Trophoblast cell (in vitro differentiated cells and primary cell): ENCODE measurements around the gene PLEKHM3.

ENCODE experiments used
- DNase-seq, 2 donors: peaks; one replicate each; pipeline ENCODE4 v3.0.0-alpha.2; 2016
- H2AFZ ChIP-seq: 2 replicates; pipeline ENCODE4 v1.6.1; 2013; ENCODE audit warnings: low read length, moderate library complexity, mild to moderate bottlenecking; ENCODE audit not compliant: insufficient read depth, poor library complexity
- H2AK5ac ChIP-seq: 2 replicates; pipeline ENCODE4 v1.6.1; 2013; ENCODE audit warnings: mild to moderate bottlenecking, low read length
- H2BK120ac ChIP-seq: 2 replicates; pipeline ENCODE4 v1.6.1; 2013; ENCODE audit warnings: low read length, mild to moderate bottlenecking, moderate library complexity; ENCODE audit not compliant: insufficient read depth, poor library complexity
- H2BK12ac ChIP-seq: 2 replicates; pipeline ENCODE4 v1.6.1; 2013; ENCODE audit warnings: mild to moderate bottlenecking, low read length, moderate library complexity
- H2BK5ac ChIP-seq: 2 replicates; pipeline ENCODE4 v1.6.1; 2013; ENCODE audit warnings: low read length, low read depth, moderate library complexity, mild to moderate bottlenecking; ENCODE audit not compliant: poor library complexity
- H3K14ac ChIP-seq: 2 replicates; pipeline ENCODE4 v1.6.1; 2013; ENCODE audit warnings: mild to moderate bottlenecking, low read length
- H3K18ac ChIP-seq: 2 replicates; pipeline ENCODE4 v1.6.1; 2013; ENCODE audit warnings: mild to moderate bottlenecking, low read length
- H3K23ac ChIP-seq: 2 replicates; pipeline ENCODE4 v1.6.1; 2013; ENCODE audit warnings: low read length
- H3K27ac ChIP-seq: 2 replicates; pipeline ENCODE4 v1.5.1; 2013; ENCODE audit warnings: low read depth, mild to moderate bottlenecking, inconsistent platforms, low read length, moderate library complexity
- H3K27me3 ChIP-seq: 2 replicates; pipeline ENCODE4 v1.6.1; 2013; ENCODE audit warnings: inconsistent platforms, mild to moderate bottlenecking, low read length, moderate library complexity; ENCODE audit not compliant: insufficient read depth
- H3K36me3 ChIP-seq, 2 experiments: 1 replicate in 1 of 2; 2 replicates in 1 of 2; pipeline ENCODE4 v1.6.1; 2013; ENCODE audit warnings: low read length in 2 of 2, mild to moderate bottlenecking in 2 of 2, moderate library complexity in 1 of 2; ENCODE audit not compliant: insufficient read depth in 2 of 2, control insufficient read depth in 1 of 2
- H3K4ac ChIP-seq: 2 replicates; pipeline ENCODE4 v1.6.1; 2013; ENCODE audit warnings: low read depth, mild to moderate bottlenecking, low read length, moderate library complexity
- H3K4me1 ChIP-seq, 2 experiments: 1 replicate in 1 of 2; 2 replicates in 1 of 2; pipeline ENCODE4 v1.6.1; 2013; ENCODE audit warnings: low read length in 2 of 2, mild to moderate bottlenecking in 2 of 2, moderate library complexity in 1 of 2; ENCODE audit not compliant: insufficient read depth in 2 of 2, control insufficient read depth in 1 of 2
- H3K4me2 ChIP-seq: 2 replicates; pipeline ENCODE4 v1.6.1; 2013; ENCODE audit warnings: inconsistent platforms, mild to moderate bottlenecking, low read length, moderate library complexity
- H3K4me3 ChIP-seq: 2 replicates; pipeline ENCODE4 v1.5.1; 2013; ENCODE audit warnings: mild to moderate bottlenecking, low read depth, low read length, inconsistent platforms
- H3K79me1 ChIP-seq: one replicate; pipeline ENCODE4 v1.6.1; 2013; ENCODE audit warnings: low read length
- H3K79me2 ChIP-seq: 2 replicates; pipeline ENCODE4 v1.6.1; 2013; ENCODE audit warnings: low read length, mild to moderate bottlenecking; ENCODE audit not compliant: control insufficient read depth, insufficient read depth, poor library complexity
- H3K9ac ChIP-seq: 2 replicates; pipeline ENCODE4 v1.6.1; 2013; ENCODE audit warnings: mild to moderate bottlenecking, low read length
- H3K9me3 ChIP-seq: 2 replicates; pipeline ENCODE4 v1.6.1; 2013; ENCODE audit warnings: low read depth, mild to moderate bottlenecking, control low read depth, inconsistent platforms, low read length; ENCODE audit not compliant: insufficient read depth
- H4K12ac ChIP-seq: 2 replicates; pipeline ENCODE4 v1.6.1; 2013; ENCODE audit warnings: low read depth, mild to moderate bottlenecking, low read length, moderate library complexity
- H4K8ac ChIP-seq: 2 replicates; pipeline ENCODE4 v1.6.1; 2013; ENCODE audit warnings: low read depth, mild to moderate bottlenecking, low read length, moderate library complexity
- H4K91ac ChIP-seq: one replicate; pipeline ENCODE4 v1.6.1; 2013; ENCODE audit warnings: low read depth, mild to moderate bottlenecking, low read length, moderate library complexity
- WGBS: extraction: QIAGEN DNeasy Blood & Tissue Kit; methylation state at CpG from one replicate; pipeline ENCODE4 v1.1.7; 2013; ENCODE audit warnings: missing lambda C conversion rate; ENCODE audit not compliant: insufficient read length, insufficient coverage; ENCODE audit errors: extremely low coverage; 5-methylcytosine and 5-hydroxymethylcytosine counted together

Gene PLEKHM3

GRCh38 chr2:207984765-207985480 lies 40.4 kb downstream of the PLEKHM3 start:
- Histone ChIP-seq H3K23ac (no peak overlapping the region), H3K18ac (no peak overlapping the region), H3K4me3 (no peak overlapping the region), H2BK120ac (no peak overlapping the region), H2AFZ (no peak overlapping the region), H4K8ac (no peak overlapping the region), H3K36me3 (no peaks in the 10 kb centered on the region), H2AK5ac (no peak overlapping the region), H3K79me1 (no peaks in the 10 kb centered on the region), H3K4me1 (peaks cover 0 to 2% of the 10 kb centered on the region in 2 experiments), H3K4me2 (no peak overlapping the region), H3K27me3 (no peaks in the 10 kb centered on the region), H3K9me3 (no peaks in the 10 kb centered on the region), H3K14ac (no peak overlapping the region), H3K27ac (no peak overlapping the region), H3K4ac (no peak overlapping the region), H3K9ac (no peak overlapping the region), H4K91ac (no peak overlapping the region), H2BK12ac (no peak overlapping the region), H2BK5ac (no peak overlapping the region), H4K12ac (no peak overlapping the region), H3K79me2 (no peaks in the 10 kb centered on the region)
- WGBS: no CpG with 5 or more reads among the region's 3 CpGs
- peak; percentile 6 to 83 for DNase-seq

DNA sequence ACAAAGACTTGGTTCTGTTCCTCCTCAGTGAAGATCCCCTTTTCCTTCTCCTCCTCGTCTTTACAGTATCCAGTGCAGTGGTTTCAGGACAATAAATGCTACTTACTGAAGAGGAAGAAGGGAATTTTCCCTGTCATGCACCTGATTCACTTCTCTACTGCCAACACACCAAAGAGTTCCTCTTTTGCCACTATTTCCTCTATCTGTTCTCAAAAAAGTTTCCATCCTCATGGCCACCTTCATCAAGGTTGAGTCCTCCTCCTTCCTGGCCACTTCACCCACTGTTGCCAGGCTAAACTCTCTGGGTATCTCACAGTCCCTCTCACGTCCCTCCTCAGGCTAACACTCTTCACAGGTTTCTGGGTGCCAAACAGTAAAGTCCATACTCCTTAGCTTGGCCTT lies 41.7 kb downstream of the PLEKHM3 start:
- no peaks in the 10 kb centered on the region for H3K36me3 ChIP-seq
- H2BK120ac ChIP-seq: no peak overlapping the region
- H3K79me1 ChIP-seq: no peaks in the 10 kb centered on the region
- H2BK5ac ChIP-seq: no peak overlapping the region
- no CpG with 5 or more reads among the region's 2 CpGs for WGBS
- no peaks in the 10 kb centered on the region for H3K79me2 ChIP-seq
- no peak overlapping the region for H3K14ac ChIP-seq
- H3K27ac ChIP-seq: no peak overlapping the region
- no peak overlapping the region for H2AFZ ChIP-seq
- H4K91ac ChIP-seq: no peak overlapping the region
- no peak overlapping the region for H4K8ac ChIP-seq
- no peak overlapping the region for H2AK5ac ChIP-seq
- no peak overlapping the region for H2BK12ac ChIP-seq
- no peak overlapping the region for H3K23ac ChIP-seq
- no peak overlapping the region for H3K4me3 ChIP-seq
- no peak overlapping the region for H3K4ac ChIP-seq
- no peak overlapping the region for H3K4me2 ChIP-seq
- H3K9me3 ChIP-seq: no peaks in the 10 kb centered on the region
- H3K27me3 ChIP-seq: no peaks in the 10 kb centered on the region
- H4K12ac ChIP-seq: no peak overlapping the region
- no peak for DNase-seq
- H3K4me1 ChIP-seq: peaks cover 0 to under 1% of the 10 kb centered on the region in 2 experiments
- no peak overlapping the region for H3K9ac ChIP-seq
- no peak overlapping the region for H3K18ac ChIP-seq

- H2BK5ac ChIP-seq: no peak overlapping the region
Observed at GRCh38 chr2:207978177-207978948, 47.0 kb downstream of the PLEKHM3 start.

DNA sequence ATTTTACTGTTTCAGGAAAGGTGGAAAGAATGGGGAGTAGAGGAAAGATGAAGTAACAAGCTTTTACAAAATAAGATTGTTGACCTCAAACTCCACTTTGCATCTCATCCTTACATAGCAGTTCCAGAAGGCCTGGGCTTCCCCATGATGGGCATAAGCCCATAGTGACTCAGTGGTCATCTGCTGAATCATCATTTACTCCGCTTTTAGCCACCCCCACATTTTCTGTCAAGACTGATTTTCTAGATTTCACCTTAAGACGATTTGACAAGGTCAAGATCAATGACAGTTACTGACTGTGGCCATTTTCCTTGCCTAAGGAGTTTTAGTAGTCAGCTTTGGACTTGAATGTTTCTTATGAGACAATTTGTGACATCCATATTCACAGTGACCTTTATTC lies 49.4 kb downstream of the PLEKHM3 start:
- Histone ChIP-seq H3K18ac (no peak overlapping the region), H3K36me3 (peaks cover 4 to 5% of the 10 kb centered on the region in 2 experiments), H3K27ac (no peak overlapping the region), H4K12ac (no peak overlapping the region), H3K4ac (no peak overlapping the region), H3K27me3 (no peaks in the 10 kb centered on the region), H4K8ac (no peak overlapping the region), H3K23ac (no peak overlapping the region), H2AFZ (no peak overlapping the region), H4K91ac (no peak overlapping the region), H2BK5ac (no peak overlapping the region), H3K9ac (no peak overlapping the region), H3K79me1 (no peaks in the 10 kb centered on the region), H2BK120ac (no peak overlapping the region), H2AK5ac (no peak overlapping the region), H3K4me3 (no peak overlapping the region), H3K9me3 (no peaks in the 10 kb centered on the region), H3K79me2 (no peaks in the 10 kb centered on the region), H3K4me1 (peaks cover 0 to 2% of the 10 kb centered on the region in 2 experiments), H2BK12ac (no peak overlapping the region), H3K14ac (no peak overlapping the region), H3K4me2 (no peak overlapping the region)
- WGBS: no CpG with 5 or more reads among the region's 2 CpGs
- no peak for DNase-seq

More at GRCh38 chr2:207978177-207978948, 47.0 kb downstream of the PLEKHM3 start:
- Histone ChIP-seq H3K79me1 (no peaks in the 10 kb centered on the region), H3K27me3 (no peaks in the 10 kb centered on the region), H4K8ac (no peak overlapping the region), H2AFZ (no peak overlapping the region), H3K9ac (no peak overlapping the region), H3K36me3 (peaks cover 4 to 5% of the 10 kb centered on the region in 2 experiments), H2AK5ac (no peak overlapping the region), H3K4me3 (no peak overlapping the region), H3K14ac (no peak overlapping the region), H3K23ac (no peak overlapping the region), H4K12ac (no peak overlapping the region), H3K4me2 (no peak overlapping the region), H2BK12ac (no peak overlapping the region), H3K18ac (no peak overlapping the region), H3K4me1 (peaks cover 0 to 2% of the 10 kb centered on the region in 2 experiments), H4K91ac (no peak overlapping the region), H3K4ac (no peak overlapping the region), H3K79me2 (no peaks in the 10 kb centered on the region), H3K27ac (no peak overlapping the region), H2BK120ac (no peak overlapping the region), H3K9me3 (no peaks in the 10 kb centered on the region)
- WGBS: no CpG with 5 or more reads among the region's 12 CpGs
- DNase-seq: no peak
